Naive thymus-derived CD4-positive, alpha-beta T cell (primary cell): Measurements from ENCODE around the gene ITPRID2. TPM values are rescaled to one million over a fixed set of nuclear protein-coding genes. Genes with fewer than 3 reads are reported as not detected.

ENCODE experiments used
- ATAC-seq: fragments of 150-1000 bp; cut with Tn5 transposase; 2 replicates; pipeline ENCODE4 v1.10.0; 2021; ENCODE audit warnings: mild to moderate bottlenecking, moderate library complexity
- CTCF ChIA-PET: fragments of 350-600 bp; sonication (Branson Sonifier 250); formaldehyde crosslinking; loops from one replicate; lab custom pipeline; 2021; ENCODE audit warnings: antibody characterized with exemption; lab: Charles Lee
- POLR2A ChIA-PET: fragments of 350-600 bp; sonication (Branson Sonifier 250); formaldehyde crosslinking; loops from one replicate; lab custom pipeline; 2021; ENCODE audit warnings: antibody characterized with exemption, inconsistent platforms; lab: Charles Lee
- DNase-seq, 9 donors: peaks; one replicate each; pipeline versions ENCODE4 v3.0.0 to v3.0.0-alpha.2; 2020 to 2022; ENCODE audit warnings: mixed read lengths in 1 of 9
- H3K27ac ChIP-seq: one replicate; pipeline ENCODE4 v1.7.0; 2013; ENCODE audit warnings: mild to moderate bottlenecking, low read depth, low read length, moderate library complexity
- H3K27me3 ChIP-seq, 2 donors: one replicate each; pipeline ENCODE4 v1.7.0; 2013; ENCODE audit warnings: low read length in 2 of 2, mild to moderate bottlenecking in 2 of 2, moderate library complexity in 2 of 2; ENCODE audit not compliant: control insufficient read depth in 2 of 2, insufficient read depth in 2 of 2
- H3K36me3 ChIP-seq, 3 experiments: 1 replicate in 2 of 3; 2 replicates in 1 of 3; pipeline ENCODE4 v1.7.0; 2013; ENCODE audit warnings: low read length in 3 of 3, mild to moderate bottlenecking in 3 of 3, moderate library complexity in 1 of 3; ENCODE audit not compliant: insufficient read depth in 3 of 3, control insufficient read depth in 2 of 3
- H3K4me1 ChIP-seq, 2 donors: one replicate each; pipeline ENCODE4 v1.7.0; 2013; ENCODE audit warnings: low read length in 2 of 2, mild to moderate bottlenecking in 2 of 2, moderate library complexity in 1 of 2; ENCODE audit not compliant: control insufficient read depth in 2 of 2, insufficient read depth in 2 of 2
- H3K4me3 ChIP-seq: 2 replicates; pipeline ENCODE4 v1.7.0; 2013; ENCODE audit warnings: mild to moderate bottlenecking, low read length
- H3K9me3 ChIP-seq, 3 experiments: 1 replicate in 2 of 3; 2 replicates in 1 of 3; pipeline ENCODE4 v1.7.0; 2013; ENCODE audit warnings: low read length in 3 of 3; ENCODE audit not compliant: control insufficient read depth in 2 of 3
- H3K27ac Mint-ChIP-seq, 9 donors: one replicate each; pipeline ENCODE4 v1.8.0; 2020 to 2022; ENCODE audit warnings: mixed read lengths in 9 of 9, mild to moderate bottlenecking in 8 of 9, moderate library complexity in 5 of 9, inconsistent platforms in 2 of 9
- H3K27me3 Mint-ChIP-seq, 5 donors: one replicate each; pipeline ENCODE4 v1.8.0; 2021 to 2022; ENCODE audit warnings: mixed read lengths in 5 of 5, mild to moderate bottlenecking in 1 of 5
- H3K36me3 Mint-ChIP-seq, 5 donors: one replicate each; pipeline ENCODE4 v1.8.0; 2020 to 2022; ENCODE audit warnings: mixed read lengths in 5 of 5, mild to moderate bottlenecking in 3 of 5, inconsistent platforms in 1 of 5
- H3K4me1 Mint-ChIP-seq, 7 donors: one replicate each; pipeline ENCODE4 v1.8.0; 2020 to 2022; ENCODE audit warnings: mixed read lengths in 7 of 7, mild to moderate bottlenecking in 3 of 7, inconsistent platforms in 1 of 7
- H3K4me3 Mint-ChIP-seq, 10 donors: one replicate each; pipeline ENCODE4 v1.8.0; 2020 to 2022; ENCODE audit warnings: mild to moderate bottlenecking in 10 of 10, mixed read lengths in 10 of 10, moderate library complexity in 6 of 10, inconsistent platforms in 2 of 10
- H3K9me3 Mint-ChIP-seq, 11 donors: one replicate each; pipeline ENCODE4 v1.8.0; 2020 to 2022; ENCODE audit warnings: mixed read lengths in 11 of 11, mild to moderate bottlenecking in 4 of 11, inconsistent platforms in 1 of 11, moderate library complexity in 1 of 11
- intact Hi-C, 2 donors: fragments of 100-400 bp; cut with micrococcal nuclease; formaldehyde crosslinking; loops; one replicate each; pipeline ENCODE4 v1.15.1; 2023
- polyA plus RNA-seq, 2 donors: library from polyadenylated mRNA; unstranded; fragments of 300-500 nt; fragmentation: Illumina TruSeq; gene quantifications; one replicate each; pipeline ENCODE4 v1.2.3, GENCODE V29; 2021
- total RNA-seq, 6 experiments: library from RNA in 5 of 6; stranded (reverse) in 5 of 6; gene quantifications; 1 replicate in 5 of 6; 2 replicates in 1 of 6; pipeline ENCODE4 v1.2.3 and lab custom pipeline; 2021 to 2026

Gene ITPRID2
- total RNA-seq (10 to 100 TPM; 42.3 to 90.9 (median 53.1) TPM), polyA plus RNA-seq (1 to 10 TPM; 3.9 to 6.8 TPM), total RNA-seq (lab: John Stamatoyannopoulos, UW) (68.8 reads per million, percentile 78 among the genes with 10 or more reads in this experiment)

GRCh38 chr2:181891258-181891965 lies at the start of gene ITPRID2:
Gene ITPRID2, plus strand, starts transcription at chr2:181891730. Its CDS starts 337 bp downstream, at chr2:181892067.
- peaks cover 19 to 43% (median 28%) of the 10 kb centered on the region in 5 donors for H3K27me3 Mint-ChIP-seq
- no peaks in the 10 kb centered on the region for H3K9me3 Mint-ChIP-seq
- Histone ChIP-seq H3K27me3 (no peaks in the 10 kb centered on the region), H3K4me1 (peaks cover 4 to 22% of the 10 kb centered on the region in 2 donors), H3K9me3 (no peaks in the 10 kb centered on the region), H3K36me3 (peaks cover 0 to 4% (median 0%) of the 10 kb centered on the region in 3 experiments), H3K27ac (peak within 1 kb of the TSS; percentile 76), H3K4me3 (peak within 1 kb of the TSS; percentile 85)
- peaks cover 23 to 43% (median 38%) of the 10 kb centered on the region in 7 donors for H3K4me1 Mint-ChIP-seq
- peak within 1 kb of the TSS; percentile 90 to 99 (median 97) for H3K4me3 Mint-ChIP-seq
- H3K27ac Mint-ChIP-seq: peak within 1 kb of the TSS; percentile 76 to 93 (median 89)
- ATAC-seq (peak; percentile 96), DNase-seq (peak; percentile 41 to 80 (median 62))
- intact Hi-C loops: loop anchor here (1.0 to 10.0 kb wide), 9 partner anchors 9 to 1884 kb away; partner anchors contain the start of genes CWC22 (in 2 of the 2), NCKAP1 (in 2 of the 2), DNAJC10 (in 1 of the 2) and ITGA4 (in 1 of the 2)
- POLR2A ChIA-PET: interaction anchor here (0.8 to 1.4 kb wide), 2 partner anchors 18 to 429 kb away, joined by 3 read pairs; no protein-coding TSS in a partner anchor
- CTCF ChIA-PET: interaction anchor here (1.4 kb wide), 1 partner anchor 12 kb away, joined by 4 read pairs; no protein-coding TSS in a partner anchor
- peaks cover 0 to 10% (median 0%) of the 10 kb centered on the region in 5 donors for H3K36me3 Mint-ChIP-seq

GRCh38 chr2:181844551-181845290 lies 46.8 kb upstream of the ITPRID2 start:
- intact Hi-C loops: no loop called here
- DNase-seq (no peak), ATAC-seq (no peak)
- H3K9me3 Mint-ChIP-seq: peaks cover 0 to 2% (median 0%) of the 10 kb centered on the region in 11 donors
- Histone ChIP-seq H3K9me3 (no peaks in the 10 kb centered on the region), H3K27ac (no peak overlapping the region), H3K27me3 (peaks cover 0 to 2% of the 10 kb centered on the region in 2 donors), H3K4me3 (no peak overlapping the region), H3K36me3 (no peaks in the 10 kb centered on the region), H3K4me1 (no peaks in the 10 kb centered on the region)
- H3K4me3 Mint-ChIP-seq: no peak overlapping the region
- ChIA-PET CTCF (no interaction called here), POLR2A (no interaction called here)
- peaks cover 8 to 48% (median 14%) of the 10 kb centered on the region in 5 donors for H3K27me3 Mint-ChIP-seq
- H3K27ac Mint-ChIP-seq: no peak overlapping the region
- no peaks in the 10 kb centered on the region for H3K36me3 Mint-ChIP-seq
- peaks cover 0 to 6% (median 0%) of the 10 kb centered on the region in 7 donors for H3K4me1 Mint-ChIP-seq

- Histone ChIP-seq H3K27ac (no peak overlapping the region), H3K9me3 (no peaks in the 10 kb centered on the region), H3K27me3 (no peaks in the 10 kb centered on the region), H3K36me3 (no peaks in the 10 kb centered on the region), H3K4me3 (no peak overlapping the region), H3K4me1 (no peaks in the 10 kb centered on the region)
- no peak overlapping the region for H3K27ac Mint-ChIP-seq
- no peaks in the 10 kb centered on the region for H3K36me3 Mint-ChIP-seq
- peak; percentile 62 for ATAC-seq
- intact Hi-C loops: no loop called here
- H3K4me1 Mint-ChIP-seq: peaks cover 0 to 6% (median 0%) of the 10 kb centered on the region in 7 donors
- ChIA-PET POLR2A (no interaction called here), CTCF (no interaction called here)
- H3K9me3 Mint-ChIP-seq: peaks cover 0 to 2% (median 0%) of the 10 kb centered on the region in 11 donors
- peaks cover 7 to 44% (median 10%) of the 10 kb centered on the region in 5 donors for H3K27me3 Mint-ChIP-seq
- DNase-seq: no peak
- no peak overlapping the region for H3K4me3 Mint-ChIP-seq
These were observed 44.9 kb upstream of the ITPRID2 start for GRCh38 chr2:181846399-181847197.

- no peaks in the 10 kb centered on the region for H3K4me1 ChIP-seq
- H3K9me3 ChIP-seq: no peaks in the 10 kb centered on the region
- H3K27me3 ChIP-seq: no peaks in the 10 kb centered on the region
- Mint-ChIP-seq H3K4me1 (peaks cover 0 to 6% (median 0%) of the 10 kb centered on the region in 7 donors), H3K4me3 (no peak overlapping the region), H3K27me3 (peaks cover 5 to 39% (median 10%) of the 10 kb centered on the region in 5 donors), H3K9me3 (peaks cover 0 to 2% (median 0%) of the 10 kb centered on the region in 11 donors), H3K27ac (no peak overlapping the region), H3K36me3 (no peaks in the 10 kb centered on the region)
- no peak for ATAC-seq
- DNase-seq: no peak
- POLR2A ChIA-PET: no interaction called here
- CTCF ChIA-PET: no interaction called here
- H3K27ac ChIP-seq: no peak overlapping the region
- intact Hi-C loops: no loop called here
- no peaks in the 10 kb centered on the region for H3K36me3 ChIP-seq
- H3K4me3 ChIP-seq: no peak overlapping the region
These were observed 44.4 kb upstream of the ITPRID2 start for GRCh38 chr2:181847198-181847556.

GRCh38 chr2:181847702-181848101 lies 43.8 kb upstream of the ITPRID2 start:
- no peak overlapping the region for H3K27ac ChIP-seq
- no peaks in the 10 kb centered on the region for H3K36me3 ChIP-seq
- no peak overlapping the region for H3K4me3 ChIP-seq
- DNase-seq (no peak), ATAC-seq (no peak)
- H3K36me3 Mint-ChIP-seq: no peaks in the 10 kb centered on the region
- ChIA-PET CTCF (no interaction called here), POLR2A (no interaction called here)
- no peak overlapping the region for H3K4me3 Mint-ChIP-seq
- no peak overlapping the region for H3K27ac Mint-ChIP-seq
- intact Hi-C loops: no loop called here
- peaks cover 5 to 35% (median 12%) of the 10 kb centered on the region in 5 donors for H3K27me3 Mint-ChIP-seq
- H3K4me1 Mint-ChIP-seq: peaks cover 0 to 6% (median 0%) of the 10 kb centered on the region in 7 donors
- H3K9me3 ChIP-seq: no peaks in the 10 kb centered on the region
- H3K9me3 Mint-ChIP-seq: peaks cover 0 to 2% (median 0%) of the 10 kb centered on the region in 11 donors
- H3K27me3 ChIP-seq: no peaks in the 10 kb centered on the region
- H3K4me1 ChIP-seq: no peaks in the 10 kb centered on the region
